ENCODE measurements around the gene MYL10.

Gene MYL10

DNA sequence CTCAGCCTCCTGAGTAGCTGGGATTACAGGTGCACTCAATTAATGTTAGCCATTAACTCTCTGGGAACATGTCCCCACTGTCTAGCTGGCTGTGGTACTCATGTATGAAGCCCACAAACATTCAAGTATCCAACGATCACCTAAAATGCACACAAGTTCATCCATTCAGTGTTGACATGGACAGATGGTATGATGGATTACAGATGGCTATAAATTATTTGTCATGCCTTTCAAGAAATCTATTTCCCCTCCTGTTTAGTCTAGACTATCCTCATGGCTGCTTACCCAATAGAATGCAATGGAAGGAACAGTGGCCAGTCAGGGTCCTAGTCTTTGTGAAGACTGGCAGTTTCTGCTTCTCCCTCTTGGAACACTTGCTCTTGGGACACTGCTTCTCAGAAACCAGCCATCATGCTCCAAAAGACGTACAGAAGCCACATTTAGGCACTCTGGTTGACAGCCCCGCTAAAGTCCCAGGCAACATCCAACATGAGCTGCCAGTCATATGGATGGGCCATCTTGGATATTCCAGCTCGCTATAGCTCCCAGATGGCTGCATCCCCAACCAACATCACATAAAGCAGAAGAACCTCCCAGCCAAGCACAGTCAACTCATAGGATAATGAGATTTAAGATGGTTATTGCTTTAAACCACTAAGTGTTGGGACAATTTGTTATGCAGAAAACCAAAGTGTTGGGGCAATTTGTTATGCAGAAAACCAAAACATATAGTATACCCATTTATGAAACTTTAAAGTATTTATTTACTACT, 33.1 kb downstream of the MYL10 start:
- no peak for DNase-seq (ENCODE audit: low read depth)

DNA sequence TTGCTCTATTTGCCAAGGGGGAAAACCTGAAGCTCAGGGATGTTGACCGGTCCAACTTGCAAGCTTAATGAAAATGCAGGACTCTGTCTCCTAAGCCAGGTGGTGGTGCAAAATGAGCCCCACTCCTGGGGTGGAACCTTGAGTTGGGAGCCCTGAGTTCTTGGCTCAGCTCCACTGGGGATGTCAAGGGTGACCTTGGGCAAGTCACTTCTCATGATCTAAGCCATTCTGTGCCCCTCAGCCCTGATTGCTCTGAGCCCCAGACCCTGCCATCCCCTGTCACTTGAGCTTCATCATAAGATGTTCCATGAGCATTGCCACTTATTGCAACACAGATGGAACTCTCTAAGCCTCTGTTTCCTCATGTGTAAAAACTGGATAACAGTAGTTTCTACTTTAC, 33.9 kb downstream of the MYL10 start:
- DNase-seq (ENCODE audit: low read depth): no peak

DNA sequence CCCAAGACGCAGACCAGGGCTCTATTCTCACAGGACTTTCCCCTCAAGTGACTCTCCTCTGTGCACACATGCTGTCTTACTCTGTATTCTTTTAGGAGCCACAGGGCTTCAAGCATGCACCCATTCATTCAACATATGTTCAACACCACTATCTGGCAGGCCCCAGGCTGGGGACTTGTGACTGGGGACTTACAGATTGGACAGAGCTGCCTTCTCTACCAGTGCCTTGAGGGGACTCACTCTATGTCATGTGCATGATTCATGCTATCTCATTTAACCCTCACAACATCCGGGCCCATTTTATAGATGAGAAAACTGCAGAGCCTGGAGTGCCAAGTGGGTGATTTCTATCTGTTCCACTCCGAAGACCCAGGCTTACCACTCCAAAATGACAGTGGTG, 34.3 kb downstream of the MYL10 start:
- DNase-seq (ENCODE audit: low read depth): no peak

DNA sequence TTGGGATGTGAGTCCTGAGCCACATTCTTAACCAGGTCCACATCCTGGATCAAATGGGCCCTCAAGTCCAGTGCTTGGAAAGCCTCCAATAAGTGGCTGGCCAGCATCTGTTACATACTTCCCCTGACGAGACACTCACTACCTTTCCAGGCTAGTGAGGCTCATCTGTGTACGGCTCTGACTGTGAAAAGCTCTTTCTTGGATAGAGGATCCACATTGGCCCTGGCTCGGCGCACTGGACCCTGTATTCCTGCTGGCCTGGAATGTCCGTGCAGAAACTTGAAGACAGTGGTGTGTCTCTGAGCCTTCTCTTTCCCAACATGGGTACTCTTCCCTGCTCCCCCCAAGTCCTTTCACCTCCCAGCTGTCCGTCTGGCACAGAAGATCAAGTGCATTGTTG, 35.5 kb downstream of the MYL10 start:
- no peak for DNase-seq (ENCODE audit: low read depth)

DNA sequence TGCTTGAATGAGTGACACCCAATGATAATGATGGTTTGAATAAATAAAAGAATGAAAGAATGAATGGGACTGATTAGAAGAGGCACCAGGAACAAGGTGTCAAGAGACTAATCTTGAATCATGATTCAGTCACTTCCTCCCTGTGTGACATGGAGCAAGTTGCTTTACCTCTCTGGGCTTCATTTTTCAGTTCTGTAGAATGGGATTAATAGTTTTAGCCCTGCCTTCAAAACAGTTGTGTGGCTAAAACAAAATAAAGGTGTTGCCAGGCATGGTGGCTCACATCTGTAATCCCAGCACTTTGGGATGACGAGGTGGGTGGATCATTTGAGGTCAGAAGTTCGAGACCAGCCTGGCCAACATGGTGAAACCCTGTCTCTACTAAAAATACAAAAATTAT, 37.6 kb downstream of the MYL10 start:
- no peak for DNase-seq (ENCODE audit: low read depth)

DNA sequence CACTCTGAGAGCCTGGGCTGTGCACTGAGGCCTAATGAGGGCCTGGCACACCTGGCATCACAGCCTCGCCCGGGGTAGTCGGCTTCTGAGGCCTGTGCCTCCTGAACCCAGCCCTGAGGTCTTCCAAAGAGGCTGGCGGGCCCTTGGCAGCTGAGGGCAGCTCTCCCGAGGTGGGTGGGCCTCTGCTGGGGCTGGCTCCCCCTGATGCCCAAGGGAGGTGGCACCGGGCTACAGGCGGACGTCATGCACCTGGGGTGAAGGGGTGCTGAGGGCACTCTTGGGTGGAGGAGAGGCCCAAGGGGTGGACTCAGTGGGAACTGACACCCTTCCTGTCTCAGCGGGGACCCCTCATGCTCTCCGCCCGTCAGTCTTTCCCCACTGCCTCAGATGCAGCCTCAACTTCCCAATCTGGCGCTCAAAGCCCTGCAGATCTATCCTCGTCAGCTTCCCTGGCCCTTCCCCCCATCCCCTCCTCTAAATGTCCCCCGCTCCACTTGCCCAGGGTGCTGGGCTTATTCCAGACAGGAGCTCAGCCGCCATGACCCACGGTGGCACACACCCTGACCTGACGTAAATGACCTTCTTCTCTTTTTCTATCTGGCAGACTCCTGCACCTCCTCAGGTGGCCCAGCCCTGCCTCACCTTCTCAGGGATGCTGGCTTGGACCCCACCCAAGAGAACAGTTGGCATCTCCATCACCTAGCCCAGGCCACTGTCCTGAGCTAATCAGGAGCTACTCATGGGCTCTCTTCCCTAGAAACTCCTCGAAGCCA, 38.2 kb downstream of the MYL10 start:
- DNase-seq (ENCODE audit: low read depth): no peak

DNA sequence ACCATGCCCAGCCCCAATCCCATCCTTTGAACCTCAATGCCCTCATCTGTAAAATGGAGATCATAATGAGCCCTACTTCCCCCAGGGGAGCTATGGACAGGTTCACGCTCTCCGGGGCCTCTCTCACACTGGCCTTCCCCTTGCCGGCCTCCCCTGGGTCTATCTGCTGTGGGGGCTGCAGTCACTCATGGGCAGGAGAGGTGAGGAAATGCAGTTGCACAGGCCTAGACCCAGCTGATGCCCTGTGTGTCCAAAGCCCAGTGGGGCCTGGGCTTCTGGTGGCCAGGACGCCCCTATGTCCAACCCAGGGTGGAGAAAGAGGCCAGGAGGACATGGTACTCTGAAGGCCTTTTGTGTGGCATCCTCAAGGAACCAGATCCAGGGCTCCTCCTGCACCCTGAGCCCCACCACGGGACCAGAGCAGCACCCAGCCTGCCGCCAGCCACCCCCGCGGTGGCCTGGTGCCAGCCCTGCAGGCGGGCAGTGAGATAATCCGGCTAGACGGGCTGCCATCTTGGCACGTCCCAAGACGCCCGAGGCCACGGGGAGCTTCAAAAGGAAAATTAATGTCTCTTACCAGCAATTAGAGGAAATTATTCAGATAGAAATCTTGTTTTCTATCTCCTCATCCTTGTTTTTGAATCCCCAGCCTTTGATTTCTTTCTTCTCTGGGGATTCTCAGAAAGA, 39.0 kb downstream of the MYL10 start:
- no peak for DNase-seq (ENCODE audit: low read depth)

DNA sequence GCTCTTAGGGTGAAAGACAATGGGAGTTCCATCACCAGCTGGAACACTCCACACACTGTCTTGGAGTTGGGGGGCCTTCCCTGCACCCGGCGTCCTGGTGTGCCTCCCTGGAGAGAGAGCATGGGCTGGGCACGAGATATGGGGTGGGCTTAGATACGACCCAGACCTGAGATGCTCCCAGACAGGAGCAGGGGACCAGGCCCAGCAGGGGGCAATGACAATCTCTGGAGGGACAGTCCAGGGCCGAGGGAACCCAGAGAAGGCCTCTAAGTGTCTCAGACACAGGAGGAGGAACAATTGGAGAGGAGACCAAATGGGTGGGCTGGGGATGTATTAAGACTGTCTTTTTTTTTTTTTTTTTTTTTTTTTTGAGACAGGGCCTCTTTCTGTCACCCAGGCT, 40.0 kb downstream of the MYL10 start:
- no peak for DNase-seq (ENCODE audit: low read depth)

DNA sequence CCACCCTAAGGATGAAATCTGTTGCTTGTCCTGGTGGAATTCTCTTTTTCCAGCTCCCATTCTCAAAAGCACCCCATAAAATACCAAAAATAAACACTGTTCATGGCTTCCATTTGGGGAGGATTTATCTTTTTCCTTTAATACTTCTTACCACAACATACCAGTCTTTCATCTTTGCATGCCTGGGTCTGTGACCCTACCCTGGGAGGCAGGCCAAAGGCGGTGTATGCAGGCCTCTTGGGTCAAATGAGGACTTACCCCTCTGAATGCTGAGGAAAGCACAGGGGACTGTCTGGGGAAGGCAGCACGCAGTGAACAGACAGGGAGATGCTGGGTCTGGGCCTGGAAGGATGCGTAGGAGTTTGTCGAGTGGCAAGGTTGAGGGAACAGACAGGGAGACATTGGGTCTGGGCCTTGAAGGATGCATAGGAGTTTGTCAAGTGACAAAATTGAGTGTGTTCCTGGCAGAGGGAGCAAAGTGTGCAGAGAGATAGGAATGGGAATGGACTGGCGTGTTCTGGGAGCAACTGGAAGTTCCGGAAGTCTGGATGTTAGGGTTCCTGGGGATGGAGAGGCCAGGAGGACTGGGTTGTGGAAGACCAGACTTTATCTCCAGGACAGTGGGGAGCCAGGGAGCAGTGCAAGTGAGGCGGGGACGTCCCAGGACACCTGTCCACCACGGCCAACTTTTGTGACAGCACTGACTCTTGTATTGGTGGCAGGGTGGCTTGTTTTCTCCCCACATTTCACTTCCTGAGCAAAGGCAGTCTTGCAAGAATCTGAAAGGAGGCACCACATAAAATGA, 40.8 kb downstream of the MYL10 start:
- DNase-seq (ENCODE audit: low read depth): no peak

DNA sequence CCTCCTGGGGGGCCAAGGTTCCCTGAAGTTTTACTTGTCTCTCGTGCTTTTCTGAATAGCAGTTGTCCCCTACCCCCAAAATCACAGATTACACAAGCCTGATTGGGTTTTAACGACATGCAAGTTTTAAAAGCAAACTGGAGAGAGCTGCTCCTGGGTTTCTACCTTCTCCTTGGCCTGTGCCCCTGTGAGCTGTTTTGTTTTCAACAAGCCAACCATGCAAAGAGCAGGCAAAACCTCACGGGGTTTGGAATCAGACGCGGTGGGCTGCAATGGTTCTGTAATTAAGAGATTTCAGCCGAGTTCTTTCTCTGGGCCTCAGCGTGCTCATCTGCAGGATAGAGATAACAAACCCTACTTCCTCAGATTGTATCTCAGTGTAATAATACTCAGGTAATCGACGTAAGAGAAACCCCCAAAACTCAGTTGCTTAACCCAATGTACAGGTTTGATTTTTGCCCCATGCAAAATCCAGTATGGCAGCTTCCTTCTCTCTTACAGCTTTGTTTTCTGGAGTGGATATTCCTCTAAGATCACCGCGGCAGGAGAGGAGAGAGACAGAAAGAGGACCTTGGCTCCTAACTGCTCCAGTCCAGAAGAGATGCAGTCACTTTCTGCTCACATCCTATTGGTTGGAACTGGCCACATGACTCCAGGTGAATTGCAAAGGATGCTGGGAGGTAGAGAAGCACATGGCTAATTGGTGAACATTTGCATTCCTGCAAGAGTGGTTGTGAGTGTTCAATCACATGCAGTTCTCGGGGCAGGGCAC, 42.0 kb downstream of the MYL10 start:
- DNase-seq (ENCODE audit: low read depth): no peak

DNA sequence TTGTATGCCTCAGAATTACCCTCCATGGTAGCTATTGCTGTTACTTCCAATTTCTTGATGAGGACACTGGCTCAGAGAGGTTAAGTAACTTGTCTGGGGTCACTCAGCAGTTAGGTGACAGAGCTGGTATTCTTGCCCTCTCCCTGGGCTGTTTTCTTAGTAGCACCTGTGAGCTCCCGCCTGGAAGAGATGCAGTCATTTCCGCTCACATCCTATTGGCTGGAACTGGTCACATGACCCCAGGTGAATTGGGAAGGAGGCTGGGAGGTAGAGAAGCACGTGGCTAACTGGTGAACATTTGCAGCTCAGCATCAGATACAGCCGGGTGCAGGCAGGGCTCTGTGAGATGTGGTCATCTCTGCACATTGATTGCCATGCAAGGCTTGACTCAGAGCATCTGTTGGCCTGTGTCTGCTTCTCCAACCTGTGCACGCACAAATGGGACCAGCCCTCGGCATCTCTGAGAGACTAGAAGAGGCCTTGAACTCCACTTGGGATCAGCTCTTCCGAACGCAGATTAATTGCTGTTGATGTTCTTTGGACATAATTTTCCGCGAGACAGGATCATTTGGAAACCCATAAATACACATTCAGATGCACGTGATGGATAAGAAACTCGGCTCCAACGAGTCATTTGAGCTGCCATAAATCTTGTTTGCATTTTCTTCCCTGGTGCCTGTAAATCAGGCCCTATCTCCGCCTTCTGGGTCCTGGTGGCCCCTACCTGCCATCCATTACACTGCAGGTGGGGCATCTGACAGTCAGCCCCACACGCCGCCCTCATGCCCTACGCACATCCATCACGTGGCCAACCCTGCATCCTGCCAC, 42.8 kb downstream of the MYL10 start:
- no peak for DNase-seq (ENCODE audit: low read depth)

DNA sequence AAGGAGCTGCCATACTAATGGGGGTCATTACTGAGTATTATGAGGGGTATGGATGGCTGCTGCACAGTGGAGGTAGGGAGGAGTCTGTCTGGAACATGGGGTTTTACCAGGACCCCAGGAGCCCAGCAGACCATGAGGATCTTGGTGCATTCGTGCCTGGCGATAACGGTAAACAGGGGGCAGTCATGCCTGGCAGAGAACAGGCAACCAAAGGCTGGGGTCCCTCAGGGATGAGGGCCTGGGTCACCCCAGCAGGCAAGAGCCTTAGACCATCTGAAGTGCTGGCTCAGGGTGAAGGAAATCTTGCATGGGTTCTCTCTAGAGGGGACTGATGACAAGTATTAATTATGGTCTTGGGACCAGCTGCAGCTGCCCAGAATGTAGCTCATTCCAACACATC, 46.1 kb downstream of the MYL10 start:
- no peak for DNase-seq (ENCODE audit: low read depth)

DNA sequence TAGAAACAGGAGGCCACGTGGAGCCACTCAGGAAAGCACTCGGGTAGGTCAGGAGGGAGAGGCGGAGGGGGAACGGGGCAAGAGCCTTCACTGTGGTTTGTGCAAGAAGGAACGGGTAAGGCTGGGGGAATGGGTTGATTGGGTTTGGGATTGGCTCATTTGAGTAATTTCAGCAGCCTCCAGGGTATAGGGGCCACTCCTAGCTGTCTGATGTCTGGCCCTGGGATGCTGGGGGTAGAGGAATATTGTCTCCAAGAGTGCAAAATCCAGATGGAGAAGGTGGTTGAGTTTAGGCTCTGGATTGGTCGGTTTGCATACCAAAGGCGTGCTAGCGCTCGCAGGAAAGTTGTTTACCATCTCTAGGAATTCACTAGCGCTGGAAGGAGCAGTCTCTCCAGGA, 47.2 kb downstream of the MYL10 start:
- DNase-seq (ENCODE audit: low read depth): no peak

DNA sequence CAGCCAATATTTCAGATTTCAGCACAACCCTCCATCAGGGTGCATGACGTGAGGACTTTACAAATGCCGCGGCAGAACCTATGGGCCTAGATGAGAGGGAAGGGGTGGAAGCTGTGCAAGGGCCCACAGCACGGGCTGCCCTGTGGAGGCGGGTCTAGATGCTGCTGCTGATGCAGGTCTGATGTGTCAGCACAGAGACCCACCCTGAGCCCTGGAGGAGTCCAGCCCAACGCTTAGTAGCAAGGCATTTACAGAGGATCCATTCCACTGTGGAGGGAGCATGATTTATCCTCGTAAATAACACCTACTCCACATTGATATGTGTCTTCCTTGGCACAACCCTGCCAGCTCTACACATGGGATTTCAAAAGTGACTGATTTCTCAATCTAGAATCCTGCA, 48.5 kb downstream of the MYL10 start:
- DNase-seq (ENCODE audit: low read depth): no peak

DNA sequence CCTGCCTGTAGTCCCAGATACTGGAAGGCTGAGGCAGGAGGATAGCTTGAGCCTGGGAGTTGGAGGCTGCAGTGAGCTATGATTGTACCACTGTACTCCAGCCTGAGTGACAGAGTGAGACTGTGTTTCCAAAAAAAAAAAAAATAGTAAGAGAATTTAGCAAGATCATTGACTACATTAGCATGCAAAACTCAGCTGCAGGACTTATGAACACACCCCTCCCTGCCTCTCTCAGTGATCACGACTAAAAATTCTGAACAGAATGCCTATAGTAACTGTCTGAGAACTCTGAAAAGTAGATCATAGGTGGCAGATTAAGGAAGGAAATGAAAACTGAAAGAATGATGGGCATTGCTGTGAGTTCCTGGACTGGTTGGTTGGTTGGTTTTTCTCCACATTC, 50.5 kb downstream of the MYL10 start:
- DNase-seq (ENCODE audit: low read depth): no peak

DNA sequence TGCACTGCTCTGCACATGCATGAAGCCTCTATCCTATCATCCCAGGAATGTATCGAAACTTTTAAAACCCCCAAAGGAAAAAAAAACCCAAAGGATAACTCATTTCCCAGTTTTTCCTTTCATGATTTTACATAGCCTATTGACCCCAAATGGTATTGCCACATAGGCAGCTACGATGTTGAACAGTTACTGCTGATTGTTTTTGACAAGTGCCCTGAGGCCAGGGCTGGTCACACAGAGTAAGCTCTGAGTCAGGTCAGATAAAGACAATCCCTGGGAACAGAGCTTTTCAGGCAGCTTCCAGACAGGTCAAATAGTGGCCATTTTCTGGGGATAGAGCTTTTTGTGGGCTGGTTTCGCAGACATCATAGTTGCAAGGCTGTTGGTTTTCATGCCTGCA, 52.1 kb downstream of the MYL10 start:
- no peak for DNase-seq (ENCODE audit: low read depth)

DNA sequence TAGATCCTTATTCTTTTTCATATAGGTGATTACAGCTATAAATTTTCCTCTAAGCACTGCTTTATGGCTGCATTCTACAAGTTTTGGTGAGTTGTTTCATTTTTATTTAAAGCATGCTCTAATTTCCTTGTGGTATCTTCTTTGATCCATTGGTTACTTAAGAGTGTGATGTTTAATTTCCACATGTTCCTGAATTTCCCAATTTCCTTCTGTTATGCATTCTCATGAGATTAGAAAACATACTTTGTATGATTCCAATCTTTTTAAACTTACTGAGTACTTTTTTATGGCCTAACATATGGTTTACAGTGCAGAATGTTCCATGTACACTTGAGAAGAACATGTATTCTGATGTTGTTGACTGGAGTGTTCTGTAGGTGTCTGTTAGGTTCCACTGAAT, 53.4 kb downstream of the MYL10 start:
- no peak for DNase-seq (ENCODE audit: low read depth)

DNA sequence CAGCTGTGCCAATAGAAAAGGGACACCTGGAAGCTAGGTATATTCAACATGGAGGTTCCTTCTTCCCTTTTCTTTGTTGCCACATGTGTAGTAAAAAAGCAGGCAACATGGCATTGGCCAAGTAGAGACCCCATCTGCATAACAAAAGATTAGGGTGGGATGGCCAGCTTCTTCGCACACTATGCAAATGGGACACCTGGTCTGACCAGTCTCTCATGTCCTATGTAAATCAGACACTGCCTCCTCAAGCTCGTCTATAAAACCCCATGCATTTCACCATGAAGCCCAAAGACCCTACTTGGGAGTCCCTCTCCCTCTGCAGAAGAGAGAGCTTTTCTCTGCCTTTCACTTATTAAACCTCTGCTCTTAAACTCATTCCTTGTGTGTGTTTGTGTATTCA, 53.9 kb downstream of the MYL10 start:
- no peak for DNase-seq (ENCODE audit: low read depth)

DNA sequence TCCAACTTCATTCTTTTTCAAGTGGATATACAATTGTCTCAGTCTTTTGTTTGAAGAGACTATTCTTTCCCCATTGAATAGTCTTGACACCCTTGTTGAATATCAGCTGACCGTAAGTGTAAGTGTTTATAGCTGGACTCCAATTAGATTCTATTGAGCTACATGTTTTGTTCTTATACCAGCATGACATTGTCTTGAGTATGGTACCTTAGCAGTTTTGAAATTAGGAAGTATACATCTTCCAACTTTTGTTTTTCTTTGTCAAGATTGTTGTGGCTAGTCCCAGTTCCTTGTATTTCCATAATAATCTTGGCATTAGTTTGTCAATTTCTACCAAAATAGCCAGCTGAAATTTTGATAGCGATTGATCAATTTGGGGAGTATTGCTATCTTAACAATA, 56.9 kb downstream of the MYL10 start:
- DNase-seq (ENCODE audit: low read depth): no peak

DNA sequence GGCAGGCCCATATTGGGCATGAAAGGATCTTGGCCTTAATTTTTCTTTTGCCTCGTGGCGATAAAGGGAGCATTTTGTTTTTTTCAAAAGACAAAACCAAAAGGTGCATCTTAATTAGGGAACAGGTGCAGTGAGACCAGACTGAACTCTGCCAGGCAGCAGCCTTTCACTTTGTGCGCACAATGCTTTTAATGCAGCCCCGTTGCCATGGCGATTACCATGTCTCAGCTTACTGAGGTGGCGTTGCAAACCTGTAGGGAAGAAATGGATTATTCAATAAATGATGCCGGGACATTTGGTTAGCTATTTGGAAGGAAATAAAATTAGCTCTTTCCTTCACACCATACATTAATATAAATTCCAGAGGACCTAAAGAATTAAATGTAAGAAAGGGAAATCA, 61.9 kb downstream of the MYL10 start:
- no peak for DNase-seq (ENCODE audit: low read depth)

Measured in stimulated activated CD8-positive, alpha-beta memory T cell treated with anti-CD3 and anti-CD28 coated beads, Interleukin-15, amount 100 ng/mL, for 24 hours (primary cell).